Renal cortex interstitium (tissue), 11 donors: ENCODE results near the gene ENPP6. TPM values are rescaled to one million over a fixed set of nuclear protein-coding genes. Genes with fewer than 3 reads are reported as not detected.
A peak's percentile ranks its signal among the peaks of the same experiment; 100 is the strongest.

Source experiments
- DNase-seq, 11 donors: peaks; one replicate each; pipeline ENCODE4 v3.0.0-alpha.2; 2013; ENCODE audit warnings: low read depth in 9 of 11, low spot score in 4 of 11; ENCODE audit errors: extremely low read depth in 1 of 11
- polyA plus RNA-seq, 3 donors: library from polyadenylated mRNA; unstranded; fragments of 120-200 nt; gene quantifications; one replicate each; pipeline ENCODE4 v1.2.1, GENCODE V29; 2013; ENCODE audit not compliant: insufficient read length in 3 of 3

ENPP6 gene
- polyA plus RNA-seq, 3 donors = 4.4 to 9.3 (median 7.5) TPM

DNA sequence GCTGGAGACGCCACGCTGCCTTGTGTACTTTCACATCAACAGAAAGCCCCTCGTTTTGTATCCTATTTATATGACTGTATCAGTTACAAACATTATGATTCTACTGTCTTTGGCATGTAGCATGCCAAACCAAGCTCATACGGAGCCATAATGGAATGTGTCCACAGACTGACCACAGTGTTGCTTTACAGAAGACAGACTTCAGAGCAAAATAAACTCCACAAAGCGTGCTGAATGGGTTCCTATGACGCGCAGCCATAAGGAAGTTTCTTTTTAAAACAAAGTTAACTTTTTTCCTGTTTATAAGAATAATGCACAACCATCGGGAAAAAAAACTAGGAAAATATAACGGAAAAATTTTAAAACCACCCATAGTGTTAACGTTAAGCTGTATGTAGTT, 176.5 kb downstream of the ENPP6 start:
- no peak for DNase-seq

DNA sequence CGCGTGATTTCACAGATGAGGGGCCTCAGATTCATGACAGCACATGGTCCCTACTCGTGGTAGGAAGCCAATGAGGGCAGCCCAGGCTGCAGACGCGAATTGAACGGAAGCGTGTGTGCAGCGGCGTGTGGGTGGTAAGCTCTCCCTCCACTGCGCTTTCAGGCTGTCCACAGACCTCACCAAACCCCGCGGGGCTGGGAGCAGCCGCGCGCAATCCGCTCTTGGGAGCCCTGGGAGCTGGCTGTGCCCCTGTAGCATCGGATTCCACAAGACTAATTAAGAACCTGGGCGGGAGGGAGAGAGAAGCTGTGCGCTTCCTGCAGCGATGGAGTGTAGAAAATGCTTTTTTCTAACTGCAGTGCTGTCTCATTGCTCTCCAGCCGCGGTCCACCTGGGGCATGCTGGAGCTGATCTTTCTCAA, 177.7 kb downstream of the ENPP6 start:
- DNase-seq = peak in 2 of 11 donors; percentile 30 to 40
